HepG2 (cell line): ENCODE data around the gene TRIM15. TPM values are rescaled to one million over a fixed set of nuclear protein-coding genes. Genes with fewer than 3 reads are reported as not detected.

Source experiments
- AKAP8 ChIP-seq: sonication (generic); formaldehyde crosslinking; IDR thresholded peaks from 2 replicates; pipeline ENCODE4 v1.5.1; 2020; ENCODE audit warnings: mild to moderate bottlenecking, missing genetic modification reagents
- MBNL3 ChIP-seq: fragments of 250-450 bp; sonication (Bioruptor Pico); conservative IDR thresholded peaks from 2 replicates; pipeline ENCODE4 v1.8.0; 2022; ENCODE audit warnings: mild to moderate bottlenecking, inconsistent platforms
- MTF1 ChIP-seq: sonication (generic); formaldehyde crosslinking; IDR thresholded peaks from 2 replicates; pipeline ENCODE4 v1.5.0; 2020; ENCODE audit warnings: missing genetic modification reagents
- MXI1 ChIP-seq: IDR thresholded peaks from 3 replicates; pipeline ENCODE4 v1.6.1; 2012; ENCODE audit warnings: low read depth, low read length, inconsistent platforms, borderline replicate concordance
- MYC ChIP-seq: sonication (generic); formaldehyde crosslinking; IDR thresholded peaks from 2 replicates; pipeline ENCODE4 v1.9.0; 2021; ENCODE audit warnings: missing genetic modification reagents, borderline replicate concordance
- NCOR1 ChIP-seq: fragments of 200-600 bp; sonication (generic); IDR thresholded peaks from 2 replicates; pipeline ENCODE4 v1.7.0; 2017; ENCODE audit warnings: antibody characterized with exemption, low read length, borderline replicate concordance
- NFYB ChIP-seq: sonication (generic); formaldehyde crosslinking; IDR thresholded peaks from 2 replicates; pipeline ENCODE4 v1.4.0; 2020; ENCODE audit warnings: missing genetic modification reagents
- TBP ChIP-seq: sonication (generic); formaldehyde crosslinking; IDR thresholded peaks from 2 replicates; pipeline ENCODE4 v1.5.0; 2020; ENCODE audit warnings: missing genetic modification reagents
- ZNF251 ChIP-seq: sonication (generic); formaldehyde crosslinking; IDR thresholded peaks from 2 replicates; pipeline ENCODE4 v1.9.0; 2021; ENCODE audit warnings: mild to moderate bottlenecking, missing genetic modification reagents
- ZNF383 ChIP-seq: sonication (generic); formaldehyde crosslinking; IDR thresholded peaks from 2 replicates; pipeline ENCODE4 v1.4.0; 2020; ENCODE audit warnings: missing genetic modification reagents, mild to moderate bottlenecking, borderline replicate concordance
- ZNF501 ChIP-seq: sonication (generic); formaldehyde crosslinking; IDR thresholded peaks from 2 replicates; pipeline ENCODE4 v1.5.1; 2020; ENCODE audit warnings: mild to moderate bottlenecking, moderate library complexity, missing genetic modification reagents
- ZNF530 ChIP-seq: sonication (generic); formaldehyde crosslinking; IDR thresholded peaks from 2 replicates; pipeline ENCODE4 v1.5.0; 2020; ENCODE audit warnings: low read depth, mild to moderate bottlenecking, missing genetic modification reagents
- ZNF619 ChIP-seq: sonication (generic); formaldehyde crosslinking; IDR thresholded peaks from 2 replicates; pipeline ENCODE4 v1.4.0; 2020; ENCODE audit warnings: mild to moderate bottlenecking, missing genetic modification reagents
- ZNF816 ChIP-seq: sonication (generic); formaldehyde crosslinking; IDR thresholded peaks from 2 replicates; pipeline ENCODE4 v1.8.0; 2022; ENCODE audit warnings: missing genetic modification reagents, mild to moderate bottlenecking, borderline replicate concordance
- ZNF878 ChIP-seq: sonication (generic); formaldehyde crosslinking; IDR thresholded peaks from 2 replicates; pipeline ENCODE4 v1.8.1; 2023; ENCODE audit warnings: mild to moderate bottlenecking, missing genetic modification reagents, moderate library complexity
- ZSCAN20 ChIP-seq: sonication (generic); formaldehyde crosslinking; IDR thresholded peaks from 2 replicates; pipeline ENCODE4 v1.4.0; 2020; ENCODE audit warnings: missing genetic modification reagents, mild to moderate bottlenecking, borderline replicate concordance
- ZSCAN22 ChIP-seq: sonication (generic); formaldehyde crosslinking; IDR thresholded peaks from 2 replicates; pipeline ENCODE4 v1.4.0; 2020; ENCODE audit warnings: mild to moderate bottlenecking, missing genetic modification reagents
- polyA plus RNA-seq, 8 experiments: library from polyadenylated mRNA; depleted of rRNA in 3 of 8; stranded (reverse) in 7 of 8; unstranded in 1 of 8; fragments of >200 nt; fragmentation: Illumina TruSeq in 4 of 8; extraction: Trizol in 4 of 8; gene quantifications; 2 replicates each; pipeline versions ENCODE4 v1.2.1 to v1.2.3, GENCODE V29; 2011 to 2016; ENCODE audit warnings: low read depth in 4 of 8, missing spikeins in 1 of 8, mixed read lengths in 1 of 8; ENCODE audit not compliant: insufficient read depth in 1 of 8
- total RNA-seq, 5 experiments: library from RNA; depleted of rRNA; stranded (reverse); fragments of >200 nt; fragmentation: Illumina TruSeq; extraction: Trizol; gene quantifications; 2 replicates each; pipeline ENCODE4 v1.2.3, GENCODE V29; 2016; ENCODE audit warnings: low read depth in 1 of 5
- TF ChIP-seq, protein P1 (sequence below): sonication (generic); formaldehyde crosslinking; IDR thresholded peaks from 2 replicates; pipeline ENCODE4 v1.8.0; 2023; ENCODE audit warnings: mild to moderate bottlenecking, missing genetic modification reagents
- TF ChIP-seq, protein P2 (sequence below): IDR thresholded peaks from 2 replicates; pipeline ENCODE4 v1.6.1; 2016; ENCODE audit warnings: mild to moderate bottlenecking
- TF ChIP-seq, protein P3 (sequence below): sonication (generic); formaldehyde crosslinking; IDR thresholded peaks from 2 replicates; pipeline ENCODE4 v1.8.1; 2022; ENCODE audit warnings: low read depth, mild to moderate bottlenecking, missing genetic modification reagents
- TF ChIP-seq, protein P4 (sequence below): sonication (generic); formaldehyde crosslinking; IDR thresholded peaks from 2 replicates; pipeline ENCODE4 v1.8.0; 2022; ENCODE audit warnings: mild to moderate bottlenecking, missing genetic modification reagents, moderate library complexity
- TF ChIP-seq, protein P5 (sequence below): sonication (generic); formaldehyde crosslinking; IDR thresholded peaks from 2 replicates; pipeline ENCODE4 v1.4.0; 2020; ENCODE audit warnings: missing genetic modification reagents

The TRIM15 gene
- total and polyA plus RNA-seq, 2 of the 13 experiments (the other 11 are each of a cell fraction or from before 2014, with no cell fraction given) = 35.1 to 38.2 TPM

DNA sequence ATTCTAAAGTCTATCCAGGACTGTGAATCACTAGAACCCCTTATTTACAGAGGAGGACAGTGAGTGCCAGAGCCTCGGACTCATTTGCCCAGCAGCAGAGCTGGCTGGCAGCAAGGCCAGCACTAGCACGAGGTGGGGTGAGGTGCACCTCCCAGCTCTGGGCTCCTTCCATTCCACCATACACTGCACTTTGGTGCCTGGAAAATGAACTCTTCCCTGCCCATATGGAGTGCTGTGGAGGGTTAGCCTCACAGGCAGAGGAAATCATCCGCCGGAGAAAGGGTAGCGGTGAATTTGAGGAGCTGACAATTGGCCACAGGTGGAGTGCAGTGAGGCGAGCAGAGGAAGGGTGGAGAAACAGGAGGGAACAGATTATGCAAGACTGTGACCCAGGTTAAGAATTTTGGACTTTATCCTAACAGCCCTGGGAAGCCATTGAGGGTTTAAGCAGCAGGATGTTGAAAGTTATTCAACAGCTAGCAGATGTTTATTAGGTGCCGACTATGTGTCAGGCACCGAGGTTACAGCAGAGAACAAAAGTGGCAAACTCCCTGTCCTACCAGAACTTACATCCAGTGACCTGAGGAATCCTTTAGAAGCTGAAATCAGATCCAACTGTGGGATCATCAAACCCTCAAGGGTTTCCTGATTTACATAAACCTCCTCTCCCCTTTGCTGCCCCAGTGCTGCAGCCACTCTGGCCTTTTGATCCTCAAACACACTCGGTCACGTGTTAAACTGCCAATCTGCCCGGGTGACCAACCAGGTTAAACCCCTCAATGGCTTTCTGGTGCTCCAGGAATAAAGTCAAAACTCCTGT lies 43.7 kb downstream of the TRIM15 start (continued):
- TF ChIP-seq ZNF383 (CRISPR knock-in tag) (peak; percentile 92; the same call in 1 of the 2 replicates), ZNF878 (CRISPR knock-in tag) (peak; percentile 74; the same call in 1 of the 2 replicates), NFYB (peak; percentile 32; the same call in 1 of the 2 replicates), ZSCAN20 (CRISPR knock-in tag) (no peak), ZNF619 (CRISPR knock-in tag) (peak; percentile 39; the same call in 1 of the 2 replicates), MBNL3 (no peak), MTF1 (CRISPR knock-in tag) (no peak), AKAP8 (CRISPR knock-in tag) (peak; percentile 35; the same call in 1 of the 2 replicates), ZNF251 (CRISPR knock-in tag) (peak; percentile 66; the same call in 1 of the 2 replicates), MXI1 (peak; percentile 55; the same call in 1 of the 3 replicates), ZSCAN22 (CRISPR knock-in tag) (no peak; the same call in 1 of the 2 replicates), ZNF816 (CRISPR knock-in tag) (peak; percentile 85; the same call in 1 of the 2 replicates), NCOR1 (peak; percentile 96), ZNF530 (CRISPR knock-in tag) (no peak), ZNF501 (CRISPR knock-in tag) (no peak; the same call in 1 of the 2 replicates), TBP (no peak), MYC (CRISPR knock-in tag) (peak; percentile 92)
- TF ChIP-seq, protein P1, sequence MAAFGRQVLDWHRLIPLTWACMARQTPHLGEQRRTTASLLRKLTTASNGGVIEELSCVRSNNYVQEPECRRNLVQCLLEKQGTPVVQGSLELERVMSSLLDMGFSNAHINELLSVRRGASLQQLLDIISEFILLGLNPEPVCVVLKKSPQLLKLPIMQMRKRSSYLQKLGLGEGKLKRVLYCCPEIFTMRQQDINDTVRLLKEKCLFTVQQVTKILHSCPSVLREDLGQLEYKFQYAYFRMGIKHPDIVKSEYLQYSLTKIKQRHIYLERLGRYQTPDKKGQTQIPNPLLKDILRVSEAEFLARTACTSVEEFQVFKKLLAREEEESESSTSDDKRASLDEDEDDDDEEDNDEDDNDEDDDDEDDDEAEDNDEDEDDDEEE = peak; percentile 25; the same call in 1 of the 2 replicates
- TF ChIP-seq, protein P2, sequence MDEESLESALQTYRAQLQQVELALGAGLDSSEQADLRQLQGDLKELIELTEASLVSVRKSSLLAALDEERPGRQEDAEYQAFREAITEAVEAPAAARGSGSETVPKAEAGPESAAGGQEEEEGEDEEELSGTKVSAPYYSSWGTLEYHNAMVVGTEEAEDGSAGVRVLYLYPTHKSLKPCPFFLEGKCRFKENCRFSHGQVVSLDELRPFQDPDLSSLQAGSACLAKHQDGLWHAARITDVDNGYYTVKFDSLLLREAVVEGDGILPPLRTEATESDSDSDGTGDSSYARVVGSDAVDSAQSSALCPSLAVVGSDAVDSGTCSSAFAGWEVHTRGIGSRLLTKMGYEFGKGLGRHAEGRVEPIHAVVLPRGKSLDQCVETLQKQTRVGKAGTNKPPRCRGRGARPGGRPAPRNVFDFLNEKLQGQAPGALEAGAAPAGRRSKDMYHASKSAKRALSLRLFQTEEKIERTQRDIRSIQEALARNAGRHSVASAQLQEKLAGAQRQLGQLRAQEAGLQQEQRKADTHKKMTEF (CRISPR knock-in tag) = peak; percentile 90
- TF ChIP-seq, protein P3, sequence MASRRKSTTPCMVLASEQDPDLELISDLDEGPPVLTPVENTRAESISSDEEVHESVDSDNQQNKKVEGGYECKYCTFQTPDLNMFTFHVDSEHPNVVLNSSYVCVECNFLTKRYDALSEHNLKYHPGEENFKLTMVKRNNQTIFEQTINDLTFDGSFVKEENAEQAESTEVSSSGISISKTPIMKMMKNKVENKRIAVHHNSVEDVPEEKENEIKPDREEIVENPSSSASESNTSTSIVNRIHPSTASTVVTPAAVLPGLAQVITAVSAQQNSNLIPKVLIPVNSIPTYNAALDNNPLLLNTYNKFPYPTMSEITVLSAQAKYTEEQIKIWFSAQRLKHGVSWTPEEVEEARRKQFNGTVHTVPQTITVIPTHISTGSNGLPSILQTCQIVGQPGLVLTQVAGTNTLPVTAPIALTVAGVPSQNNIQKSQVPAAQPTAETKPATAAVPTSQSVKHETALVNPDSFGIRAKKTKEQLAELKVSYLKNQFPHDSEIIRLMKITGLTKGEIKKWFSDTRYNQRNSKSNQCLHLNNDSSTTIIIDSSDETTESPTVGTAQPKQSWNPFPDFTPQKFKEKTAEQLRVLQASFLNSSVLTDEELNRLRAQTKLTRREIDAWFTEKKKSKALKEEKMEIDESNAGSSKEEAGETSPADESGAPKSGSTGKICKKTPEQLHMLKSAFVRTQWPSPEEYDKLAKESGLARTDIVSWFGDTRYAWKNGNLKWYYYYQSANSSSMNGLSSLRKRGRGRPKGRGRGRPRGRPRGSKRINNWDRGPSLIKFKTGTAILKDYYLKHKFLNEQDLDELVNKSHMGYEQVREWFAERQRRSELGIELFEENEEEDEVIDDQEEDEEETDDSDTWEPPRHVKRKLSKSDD = no peak
- TF ChIP-seq, protein P4, sequence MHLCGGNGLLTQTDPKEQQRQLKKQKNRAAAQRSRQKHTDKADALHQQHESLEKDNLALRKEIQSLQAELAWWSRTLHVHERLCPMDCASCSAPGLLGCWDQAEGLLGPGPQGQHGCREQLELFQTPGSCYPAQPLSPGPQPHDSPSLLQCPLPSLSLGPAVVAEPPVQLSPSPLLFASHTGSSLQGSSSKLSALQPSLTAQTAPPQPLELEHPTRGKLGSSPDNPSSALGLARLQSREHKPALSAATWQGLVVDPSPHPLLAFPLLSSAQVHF (CRISPR knock-in tag) = peak; percentile 73; the same call in 1 of the 2 replicates
- TF ChIP-seq, protein P5, sequence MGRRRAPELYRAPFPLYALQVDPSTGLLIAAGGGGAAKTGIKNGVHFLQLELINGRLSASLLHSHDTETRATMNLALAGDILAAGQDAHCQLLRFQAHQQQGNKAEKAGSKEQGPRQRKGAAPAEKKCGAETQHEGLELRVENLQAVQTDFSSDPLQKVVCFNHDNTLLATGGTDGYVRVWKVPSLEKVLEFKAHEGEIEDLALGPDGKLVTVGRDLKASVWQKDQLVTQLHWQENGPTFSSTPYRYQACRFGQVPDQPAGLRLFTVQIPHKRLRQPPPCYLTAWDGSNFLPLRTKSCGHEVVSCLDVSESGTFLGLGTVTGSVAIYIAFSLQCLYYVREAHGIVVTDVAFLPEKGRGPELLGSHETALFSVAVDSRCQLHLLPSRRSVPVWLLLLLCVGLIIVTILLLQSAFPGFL (CRISPR knock-in tag) = no peak
